SK-N-SH (cell line): ENCODE measurements around the gene RAC2. TPM values are rescaled to one million over a fixed set of nuclear protein-coding genes. Genes with fewer than 3 reads are reported as not detected.

ENCODE experiments used
- CTCF ChIA-PET: fragments of 300-600, 350-600 bp; formaldehyde crosslinking; extraction: SDS; loops from one replicate; lab custom pipeline; 2021; lab: Yijun Ruan, JAX
- POLR2A ChIA-PET: fragments of 350-600 bp; sonication (Branson Sonifier 250); formaldehyde crosslinking; extraction: SDS; loops from one replicate; lab custom pipeline; 2020; ENCODE audit warnings: antibody characterized with exemption, inconsistent platforms; lab: Yijun Ruan, JAX
- DNase-seq: peaks from one replicate; pipeline ENCODE4 v3.0.0; 2012
- H2AFZ ChIP-seq: fragments of 200-600 bp; sonication (generic); 2 replicates; pipeline ENCODE4 v1.8.1; 2016; ENCODE audit warnings: antibody characterized with exemption, mild to moderate bottlenecking, low read depth
- H3F3A ChIP-seq: fragments of 200-600 bp; sonication (generic); replicated peaks from 2 replicates; pipeline ENCODE3; 2016; ENCODE audit warnings: antibody characterized with exemption, mild to moderate bottlenecking; ENCODE audit not compliant: insufficient read depth
- H3K27ac ChIP-seq, 2 experiments: fragments of 200-500 bp in 1 of 2; fragments of 200-600 bp in 1 of 2; sonication (Bioruptor generic) in 1 of 2; sonication (generic), shearing (Covaris generic) in 1 of 2; 2 replicates each; pipeline versions ENCODE4 v1.5.1 to v1.6.1; 2014 to 2016; ENCODE audit warnings: low read depth in 2 of 2, inconsistent platforms in 1 of 2, low read length in 1 of 2, mild to moderate bottlenecking in 1 of 2, mixed read lengths in 1 of 2
- H3K27me3 ChIP-seq: fragments of 200-600 bp; sonication (generic), shearing (Covaris generic); 2 replicates; pipeline ENCODE4 v1.6.1; 2016; ENCODE audit warnings: mixed run types; ENCODE audit not compliant: insufficient read depth
- H3K36me3 ChIP-seq, 2 experiments: fragments of 200-500 bp in 1 of 2; fragments of 200-600 bp in 1 of 2; sonication (Bioruptor generic) in 1 of 2; sonication (generic) in 1 of 2; replicated peaks in 1 of 2; 2 replicates each; pipeline versions ENCODE3 to v1.5.1; 2014 to 2016; ENCODE audit warnings: low read length in 1 of 2, mild to moderate bottlenecking in 1 of 2; ENCODE audit not compliant: insufficient read depth in 2 of 2, control insufficient read depth in 1 of 2
- H3K4me1 ChIP-seq, 2 experiments: fragments of 200-500 bp in 1 of 2; fragments of 200-600 bp in 1 of 2; sonication (Bioruptor generic) in 1 of 2; sonication (generic), shearing (Covaris generic) in 1 of 2; 2 replicates each; pipeline versions ENCODE4 v1.5.1 to v1.6.1; 2014 to 2016; ENCODE audit warnings: low read depth in 1 of 2, low read length in 1 of 2, mixed run types in 1 of 2; ENCODE audit not compliant: insufficient read depth in 2 of 2, control insufficient read depth in 1 of 2
- H3K4me2 ChIP-seq: fragments of 200-600 bp; sonication (generic), shearing (Covaris generic); 2 replicates; pipeline ENCODE4 v1.6.1; 2017; ENCODE audit warnings: mixed run types
- H3K4me3 ChIP-seq, 2 experiments: fragments of 200-500 bp in 1 of 2; fragments of 200-600 bp in 1 of 2; sonication (Bioruptor generic) in 1 of 2; sonication (generic), shearing (Covaris generic) in 1 of 2; 2 replicates each; pipeline versions ENCODE4 v1.5.1 to v1.8.1; 2014 to 2016; ENCODE audit warnings: low read depth in 2 of 2, inconsistent platforms in 1 of 2, low read length in 1 of 2, mild to moderate bottlenecking in 1 of 2, mixed read lengths in 1 of 2, moderate library complexity in 1 of 2
- H3K79me2 ChIP-seq: fragments of 200-600 bp; sonication (generic); 2 replicates; pipeline ENCODE4 v1.8.1; 2017; ENCODE audit warnings: mild to moderate bottlenecking; ENCODE audit not compliant: insufficient read depth
- H3K9ac ChIP-seq: fragments of 200-600 bp; sonication (generic); 2 replicates; pipeline ENCODE4 v1.6.1; 2017; ENCODE audit warnings: mixed run types
- H3K9me2 ChIP-seq: fragments of 200-600 bp; sonication (generic); 2 replicates; pipeline ENCODE4 v1.6.1; 2017; ENCODE audit warnings: mixed run types
- H3K9me3 ChIP-seq: fragments of 200-600 bp; sonication (generic); 2 replicates; pipeline ENCODE4 v1.6.1; 2017; ENCODE audit warnings: mixed run types, mild to moderate bottlenecking, moderate library complexity
- H4K20me1 ChIP-seq: fragments of 200-600 bp; sonication (generic); 2 replicates; pipeline ENCODE4 v1.6.1; 2017; ENCODE audit warnings: mild to moderate bottlenecking, mixed run types; ENCODE audit not compliant: insufficient read depth
- FOSL2 ChIP-seq: IDR thresholded peaks from 2 replicates; pipeline ENCODE4 v1.4.0; 2012; ENCODE audit warnings: low read depth, mild to moderate bottlenecking, moderate library complexity, borderline replicate concordance
- FOXJ3 ChIP-seq: sonication (generic); formaldehyde crosslinking; IDR thresholded peaks from 2 replicates; pipeline ENCODE4 v1.5.1; 2020; ENCODE audit warnings: mild to moderate bottlenecking, missing genetic modification reagents
- FOXM1 ChIP-seq: IDR thresholded peaks from 2 replicates; pipeline ENCODE4 v1.4.0; 2012; ENCODE audit warnings: low read depth, mild to moderate bottlenecking
- GATA2 ChIP-seq: sonication (generic); formaldehyde crosslinking; IDR thresholded peaks from 2 replicates; pipeline ENCODE4 v1.5.0; 2020; ENCODE audit warnings: mild to moderate bottlenecking, missing genetic modification reagents
- JUND ChIP-seq: IDR thresholded peaks from 2 replicates; pipeline ENCODE4 v1.4.0; 2012
- MXI1 ChIP-seq: IDR thresholded peaks from 2 replicates; pipeline ENCODE4 v1.6.1; 2012; ENCODE audit warnings: mild to moderate bottlenecking, low read depth, low read length, improper control_type of control experiment
- RXRA ChIP-seq: IDR thresholded peaks from 2 replicates; pipeline ENCODE4 v1.4.0; 2012; ENCODE audit warnings: low read depth, mild to moderate bottlenecking, borderline replicate concordance
- SIN3A ChIP-seq: IDR thresholded peaks from 2 replicates; pipeline ENCODE4 v1.6.1; 2012; ENCODE audit warnings: low read depth, mild to moderate bottlenecking, low read length, moderate library complexity, borderline replicate concordance
- YY1 ChIP-seq: IDR thresholded peaks from 2 replicates; pipeline ENCODE4 v1.4.0; 2012; ENCODE audit warnings: low read depth, mild to moderate bottlenecking
- WGBS: methylation state at CpG from one replicate; pipeline ENCODE4 v1.1.6; 2017; ENCODE audit warnings: low lambda C conversion rate; 5-methylcytosine and 5-hydroxymethylcytosine counted together
- polyA plus RNA-seq, 3 experiments: library from polyadenylated mRNA; depleted of rRNA; stranded (reverse); fragments of >200 nt; gene quantifications; 2 replicates each; pipeline ENCODE4 v1.2.3, GENCODE V29; 2012
- TF ChIP-seq, protein P1 (sequence below): fragments of 150-350 bp; IDR thresholded peaks from 2 replicates; pipeline ENCODE4 v1.6.1; 2017; ENCODE audit warnings: antibody characterized with exemption, low read length, low read depth, borderline replicate concordance
- TF ChIP-seq, protein P2 (sequence below): IDR thresholded peaks from 2 replicates; pipeline ENCODE4 v1.6.1; 2012; ENCODE audit warnings: mild to moderate bottlenecking, low read depth, low read length, moderate library complexity

RAC2 gene
- polyA plus RNA-seq, 1 of the 3 experiments (the other 2 are of a cell fraction), result 29.9 TPM

DNA sequence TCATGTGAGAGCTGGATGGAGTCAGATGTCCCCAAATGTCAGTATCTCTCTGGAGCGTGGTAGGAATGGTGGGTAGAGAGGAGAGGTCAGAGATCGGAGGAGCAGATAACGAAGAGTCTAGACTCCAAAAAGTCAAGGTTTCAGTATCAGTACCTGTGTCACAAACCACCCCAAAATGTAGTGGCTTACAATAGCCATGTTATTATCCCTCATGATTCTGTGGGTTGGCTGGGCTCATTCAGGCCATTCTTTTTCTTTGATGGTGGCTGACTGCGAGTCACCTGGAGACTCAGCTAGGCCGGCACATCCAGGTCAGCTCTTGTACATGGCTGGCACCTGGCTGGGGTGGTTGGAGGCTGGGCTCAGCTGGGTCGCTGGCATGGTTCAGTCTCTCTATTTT lies 24.5 kb downstream of the RAC2 start:
- Histone ChIP-seq H3K36me3 (no peaks in the 10 kb centered on the region), H3K27me3 (no peaks in the 10 kb centered on the region; the same call in 1 of the 2 replicates), H2AFZ (no peak overlapping the region), H3K27ac (no peak overlapping the region), H3F3A (no peaks in the 10 kb centered on the region), H3K4me1 (no peaks in the 10 kb centered on the region), H4K20me1 (no peaks in the 10 kb centered on the region), H3K79me2 (no peaks in the 10 kb centered on the region), H3K9ac (no peak overlapping the region), H3K4me2 (no peak overlapping the region), H3K4me3 (no peak overlapping the region), H3K9me2 (no peaks in the 10 kb centered on the region), H3K9me3 (no peaks in the 10 kb centered on the region)
- 69% methylated on average over 6 of the region's 6 CpGs for WGBS
- POLR2A ChIA-PET, result no interaction called here
- TF ChIP-seq FOXM1 (no peak), MXI1 (no peak)
- TF ChIP-seq, protein P1, sequence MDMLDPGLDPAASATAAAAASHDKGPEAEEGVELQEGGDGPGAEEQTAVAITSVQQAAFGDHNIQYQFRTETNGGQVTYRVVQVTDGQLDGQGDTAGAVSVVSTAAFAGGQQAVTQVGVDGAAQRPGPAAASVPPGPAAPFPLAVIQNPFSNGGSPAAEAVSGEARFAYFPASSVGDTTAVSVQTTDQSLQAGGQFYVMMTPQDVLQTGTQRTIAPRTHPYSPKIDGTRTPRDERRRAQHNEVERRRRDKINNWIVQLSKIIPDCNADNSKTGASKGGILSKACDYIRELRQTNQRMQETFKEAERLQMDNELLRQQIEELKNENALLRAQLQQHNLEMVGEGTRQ, result no peak
- CTCF ChIA-PET, result no interaction called here
- no peak for DNase-seq

DNA sequence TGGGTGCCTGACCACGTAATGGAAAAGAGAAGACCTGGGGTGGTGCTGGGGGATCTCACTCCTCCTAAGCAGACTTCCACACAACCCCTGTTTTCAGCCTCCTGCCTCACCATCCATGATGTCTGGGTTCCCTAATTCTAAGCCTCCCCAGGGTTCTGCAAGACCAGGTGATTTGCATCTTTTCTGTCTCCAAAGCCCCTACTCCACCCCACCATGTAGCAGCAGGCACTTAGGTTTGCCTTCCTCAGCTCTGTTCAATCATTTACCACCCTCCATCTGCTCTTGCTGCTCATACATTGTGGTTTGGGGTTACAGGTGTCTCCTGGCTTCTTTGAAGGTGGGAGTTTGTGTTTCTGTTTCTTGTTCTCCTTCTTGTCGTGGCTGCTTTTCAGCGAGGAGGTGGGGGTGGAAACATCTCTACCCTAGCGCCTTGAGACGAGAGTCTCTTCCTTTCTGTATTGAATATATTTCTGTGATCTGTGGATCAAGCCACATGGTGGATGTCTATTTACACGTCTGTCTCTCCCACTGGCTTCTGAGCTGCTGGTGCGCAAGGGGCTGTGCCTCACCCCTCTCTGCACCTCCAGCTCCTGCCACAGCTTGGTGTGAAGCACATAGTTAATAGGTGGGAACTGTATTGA lies 25.2 kb downstream of the RAC2 start:
- Histone ChIP-seq H3F3A (no peaks in the 10 kb centered on the region), H2AFZ (no peak overlapping the region), H3K27me3 (no peaks in the 10 kb centered on the region; the same call in 1 of the 2 replicates), H3K9ac (no peak overlapping the region), H3K9me3 (no peaks in the 10 kb centered on the region), H3K9me2 (no peaks in the 10 kb centered on the region), H3K79me2 (no peaks in the 10 kb centered on the region), H3K4me3 (no peak overlapping the region), H3K27ac (no peak overlapping the region), H4K20me1 (no peaks in the 10 kb centered on the region), H3K4me2 (no peak overlapping the region), H3K4me1 (no peaks in the 10 kb centered on the region), H3K36me3 (no peaks in the 10 kb centered on the region)
- DNase-seq, result no peak
- ChIA-PET POLR2A (no interaction called here), CTCF (no interaction called here)
- TF ChIP-seq JUND (no peak), YY1 (no peak), GATA2 (CRISPR knock-in tag) (no peak), FOSL2 (no peak), RXRA (no peak), FOXJ3 (CRISPR knock-in tag) (no peak), SIN3A (no peak)
- TF ChIP-seq, protein P2, sequence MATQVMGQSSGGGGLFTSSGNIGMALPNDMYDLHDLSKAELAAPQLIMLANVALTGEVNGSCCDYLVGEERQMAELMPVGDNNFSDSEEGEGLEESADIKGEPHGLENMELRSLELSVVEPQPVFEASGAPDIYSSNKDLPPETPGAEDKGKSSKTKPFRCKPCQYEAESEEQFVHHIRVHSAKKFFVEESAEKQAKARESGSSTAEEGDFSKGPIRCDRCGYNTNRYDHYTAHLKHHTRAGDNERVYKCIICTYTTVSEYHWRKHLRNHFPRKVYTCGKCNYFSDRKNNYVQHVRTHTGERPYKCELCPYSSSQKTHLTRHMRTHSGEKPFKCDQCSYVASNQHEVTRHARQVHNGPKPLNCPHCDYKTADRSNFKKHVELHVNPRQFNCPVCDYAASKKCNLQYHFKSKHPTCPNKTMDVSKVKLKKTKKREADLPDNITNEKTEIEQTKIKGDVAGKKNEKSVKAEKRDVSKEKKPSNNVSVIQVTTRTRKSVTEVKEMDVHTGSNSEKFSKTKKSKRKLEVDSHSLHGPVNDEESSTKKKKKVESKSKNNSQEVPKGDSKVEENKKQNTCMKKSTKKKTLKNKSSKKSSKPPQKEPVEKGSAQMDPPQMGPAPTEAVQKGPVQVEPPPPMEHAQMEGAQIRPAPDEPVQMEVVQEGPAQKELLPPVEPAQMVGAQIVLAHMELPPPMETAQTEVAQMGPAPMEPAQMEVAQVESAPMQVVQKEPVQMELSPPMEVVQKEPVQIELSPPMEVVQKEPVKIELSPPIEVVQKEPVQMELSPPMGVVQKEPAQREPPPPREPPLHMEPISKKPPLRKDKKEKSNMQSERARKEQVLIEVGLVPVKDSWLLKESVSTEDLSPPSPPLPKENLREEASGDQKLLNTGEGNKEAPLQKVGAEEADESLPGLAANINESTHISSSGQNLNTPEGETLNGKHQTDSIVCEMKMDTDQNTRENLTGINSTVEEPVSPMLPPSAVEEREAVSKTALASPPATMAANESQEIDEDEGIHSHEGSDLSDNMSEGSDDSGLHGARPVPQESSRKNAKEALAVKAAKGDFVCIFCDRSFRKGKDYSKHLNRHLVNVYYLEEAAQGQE, result no peak
- 65% methylated on average over 7 of the region's 7 CpGs for WGBS
